ENCODE measurements around the gene CPPED1. TPM values are rescaled to one million over a fixed set of nuclear protein-coding genes. Genes with fewer than 3 reads are reported as not detected.

Gene CPPED1
- total and polyA plus RNA-seq, 2 experiments from 2014 or later: 6.2 to 7.3 TPM

GRCh38 chr16:12773221-12773620 is 30.5 kb downstream of the CPPED1 start:
- Histone ChIP-seq H3K9me2 (ENCODE audit: insufficient read depth) (no peaks in the 10 kb centered on the region), H2AFZ (no peak overlapping the region), H3K27ac (ENCODE audit: low read depth) (no peak overlapping the region), H3K79me2 (replicated peaks; ENCODE audit: insufficient read depth) (no peaks in the 10 kb centered on the region), H3K27me3 (ENCODE audit: insufficient read depth) (no peaks in the 10 kb centered on the region), H3K4me2 (no peak overlapping the region), H4K20me1 (replicated peaks; ENCODE audit: insufficient read depth) (no peaks in the 10 kb centered on the region), H3K4me1 (ENCODE audit: insufficient read depth) (no peaks in the 10 kb centered on the region), H3K4me3 (no peak overlapping the region), H3F3A (replicated peaks; ENCODE audit: low read depth) (no peaks in the 10 kb centered on the region), H3K36me3 (ENCODE audit: insufficient read depth) (no peaks in the 10 kb centered on the region)
- H3K36me3 Mint-ChIP-seq (ENCODE audit: low read depth): peaks cover 4% of the 10 kb centered on the region; the same call in 1 of the 3 replicates
- ATAC-seq: no peak
- no peaks in the 10 kb centered on the region for H3K4me1 Mint-ChIP-seq
- no peak overlapping the region for H3K4me3 Mint-ChIP-seq
- H3K27ac Mint-ChIP-seq: no peak overlapping the region
- DNase-seq (ENCODE audit: low spot score): no peak
- no peaks in the 10 kb centered on the region for H3K9me3 Mint-ChIP-seq
- TF ChIP-seq STAT1 (IDR thresholded peaks at IDR 0.05; ENCODE audit: unreplicated experiment): no peak
- TF ChIP-seq ZNF331 (CRISPR knock-in tag; IDR thresholded peaks at IDR 0.05; ENCODE audit: low read depth): no peak
- no peak for TF ChIP-seq POLR2AphosphoS5 (IDR thresholded peaks at IDR 0.05; ENCODE audit: low read depth)
- no peak for TF ChIP-seq ZNF462 (CRISPR knock-in tag; IDR thresholded peaks at IDR 0.05)
- TF ChIP-seq EZH2phosphoT487 (IDR thresholded peaks at IDR 0.05; ENCODE audit: unreplicated experiment): no peak
- no peak for TF ChIP-seq ETS1 (IDR thresholded peaks at IDR 0.05)
- TF ChIP-seq REST (IDR thresholded peaks at IDR 0.05; ENCODE audit: unreplicated experiment): no peak
- no peak for TF ChIP-seq ZNF114 (CRISPR knock-in tag; IDR thresholded peaks at IDR 0.05)
- TF ChIP-seq, protein P1, sequence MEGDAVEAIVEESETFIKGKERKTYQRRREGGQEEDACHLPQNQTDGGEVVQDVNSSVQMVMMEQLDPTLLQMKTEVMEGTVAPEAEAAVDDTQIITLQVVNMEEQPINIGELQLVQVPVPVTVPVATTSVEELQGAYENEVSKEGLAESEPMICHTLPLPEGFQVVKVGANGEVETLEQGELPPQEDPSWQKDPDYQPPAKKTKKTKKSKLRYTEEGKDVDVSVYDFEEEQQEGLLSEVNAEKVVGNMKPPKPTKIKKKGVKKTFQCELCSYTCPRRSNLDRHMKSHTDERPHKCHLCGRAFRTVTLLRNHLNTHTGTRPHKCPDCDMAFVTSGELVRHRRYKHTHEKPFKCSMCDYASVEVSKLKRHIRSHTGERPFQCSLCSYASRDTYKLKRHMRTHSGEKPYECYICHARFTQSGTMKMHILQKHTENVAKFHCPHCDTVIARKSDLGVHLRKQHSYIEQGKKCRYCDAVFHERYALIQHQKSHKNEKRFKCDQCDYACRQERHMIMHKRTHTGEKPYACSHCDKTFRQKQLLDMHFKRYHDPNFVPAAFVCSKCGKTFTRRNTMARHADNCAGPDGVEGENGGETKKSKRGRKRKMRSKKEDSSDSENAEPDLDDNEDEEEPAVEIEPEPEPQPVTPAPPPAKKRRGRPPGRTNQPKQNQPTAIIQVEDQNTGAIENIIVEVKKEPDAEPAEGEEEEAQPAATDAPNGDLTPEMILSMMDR (conservative IDR thresholded peaks at IDR 0.05; ENCODE audit: low read depth in 2 of 2): no peak
- no peak for TF ChIP-seq NANOG (IDR thresholded peaks at IDR 0.05; ENCODE audit: borderline replicate concordance)
- no peak for TF ChIP-seq JUNB (IDR thresholded peaks at IDR 0.05; ENCODE audit: unreplicated experiment)
- no peak for TF ChIP-seq EZH2 (IDR thresholded peaks at IDR 0.05; ENCODE audit: low read depth, unreplicated experiment)
- no peak for TF ChIP-seq CREB1 (CRISPR knock-in tag; IDR thresholded peaks at IDR 0.05; ENCODE audit: low read depth)
- H3K27me3 Mint-ChIP-seq (ENCODE audit: insufficient read depth, low read depth, poor library complexity): no peaks in the 10 kb centered on the region

Measured in GM23338 (cell line).